SKM-1 treated with dmso at 0.1 percent for 144 hours (cell line): ENCODE data around the gene STARD10.
"Not testable (repeated sequence)": the region's sequence is repeated elsewhere in the genome, so short reads cannot be mapped to it uniquely, and the experiment has no call there.

Experiments
- DNase-seq: peaks from one replicate; lab custom pipeline; 2025; ENCODE audit not compliant: unreplicated experiment; lab: John Stamatoyannopoulos, UW

The STARD10 gene

GRCh38 chr11:72826191-72826941, 32.5 kb upstream of the STARD10 start:
- DNase-seq: no peak

- no peak for DNase-seq
Observed at GRCh38 chr11:72825661-72826060, 31.8 kb upstream of the STARD10 start.

GRCh38 chr11:72824811-72825505, 31.1 kb upstream of the STARD10 start:
- no peak for DNase-seq

DNA sequence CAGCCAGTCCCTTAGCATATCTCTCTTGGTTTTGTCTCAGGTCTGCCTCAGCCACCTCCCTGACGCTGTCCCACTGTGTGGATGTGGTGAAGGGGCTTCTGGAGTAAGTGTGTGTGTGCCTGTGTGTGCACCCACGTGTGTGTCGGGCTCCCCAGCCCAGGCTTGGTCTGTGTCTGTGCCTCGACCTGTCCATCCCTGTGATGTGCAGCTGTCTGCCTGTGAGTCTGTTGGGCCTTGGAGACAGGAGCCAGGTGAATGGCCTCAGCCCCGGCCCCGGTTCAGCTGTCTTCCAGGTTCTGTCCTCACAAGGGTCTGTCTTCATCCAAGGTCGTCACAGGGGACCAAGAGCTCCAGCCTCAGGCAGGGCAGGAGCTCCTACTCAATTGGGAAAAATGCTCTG, 30.2 kb upstream of the STARD10 start:
- no peak for DNase-seq

- DNase-seq: no peak
Observed at GRCh38 chr11:72823105-72823804, 29.4 kb upstream of the STARD10 start.

GRCh38 chr11:72821920-72822799, 28.3 kb upstream of the STARD10 start:
- DNase-seq: no peak

GRCh38 chr11:72821221-72821919, 27.5 kb upstream of the STARD10 start:
- DNase-seq: no peak

DNA sequence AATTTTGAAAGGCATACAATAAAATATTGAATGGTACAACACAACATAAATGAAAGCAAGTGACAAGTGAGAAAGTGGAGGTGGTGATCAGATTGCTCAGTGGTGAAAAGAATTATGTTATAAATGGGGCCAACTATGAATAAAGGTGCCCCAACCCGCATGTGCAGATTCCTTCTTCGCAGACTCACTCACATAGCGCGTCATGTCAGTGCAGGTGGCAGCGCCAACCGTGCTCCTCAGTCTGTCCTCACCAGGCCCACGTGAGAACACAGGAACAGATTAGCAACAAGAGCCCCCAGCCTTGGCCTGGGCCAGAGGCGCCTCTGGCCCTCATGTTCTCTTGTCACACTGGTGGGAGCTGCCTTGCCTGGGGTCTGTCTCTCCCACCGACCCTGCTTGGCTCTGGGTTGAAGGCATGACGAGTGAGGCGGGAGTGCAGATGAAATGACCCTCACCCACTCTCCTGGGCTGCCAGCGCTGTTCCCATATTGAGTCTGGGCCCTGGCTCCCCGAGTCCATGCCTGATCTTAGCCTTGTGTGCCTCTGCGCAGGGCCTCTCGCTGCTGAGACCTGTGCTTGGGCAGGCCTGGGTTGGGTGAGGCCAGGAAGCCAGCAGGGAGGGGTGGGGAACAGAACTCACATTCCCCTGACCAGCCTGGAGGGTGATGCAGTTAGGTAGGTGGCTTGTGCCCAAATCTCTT, 26.7 kb upstream of the STARD10 start:
- DNase-seq: no peak

GRCh38 chr11:72818971-72819370, 25.1 kb upstream of the STARD10 start:
- DNase-seq: no peak

DNA sequence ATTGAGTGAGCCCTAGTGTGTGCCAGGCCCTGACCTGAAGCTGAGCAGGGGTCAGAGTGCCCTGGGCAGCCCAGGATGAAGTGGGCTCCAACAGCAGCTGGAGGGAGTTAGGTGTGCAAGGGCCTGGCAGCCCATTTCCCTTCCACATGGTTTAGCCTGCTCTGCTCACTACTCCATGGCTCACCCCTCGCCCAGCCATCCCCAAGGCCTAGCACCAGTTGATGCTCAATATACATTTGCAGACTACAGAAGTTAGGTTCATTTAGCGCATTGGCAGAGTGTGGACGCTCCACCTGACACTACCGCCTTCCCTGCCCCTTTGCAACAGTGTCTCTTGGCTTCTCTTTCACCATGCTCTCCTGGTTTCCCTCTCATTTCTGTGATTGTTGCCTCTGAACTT, 24.1 kb upstream of the STARD10 start:
- no peak for DNase-seq

DNA sequence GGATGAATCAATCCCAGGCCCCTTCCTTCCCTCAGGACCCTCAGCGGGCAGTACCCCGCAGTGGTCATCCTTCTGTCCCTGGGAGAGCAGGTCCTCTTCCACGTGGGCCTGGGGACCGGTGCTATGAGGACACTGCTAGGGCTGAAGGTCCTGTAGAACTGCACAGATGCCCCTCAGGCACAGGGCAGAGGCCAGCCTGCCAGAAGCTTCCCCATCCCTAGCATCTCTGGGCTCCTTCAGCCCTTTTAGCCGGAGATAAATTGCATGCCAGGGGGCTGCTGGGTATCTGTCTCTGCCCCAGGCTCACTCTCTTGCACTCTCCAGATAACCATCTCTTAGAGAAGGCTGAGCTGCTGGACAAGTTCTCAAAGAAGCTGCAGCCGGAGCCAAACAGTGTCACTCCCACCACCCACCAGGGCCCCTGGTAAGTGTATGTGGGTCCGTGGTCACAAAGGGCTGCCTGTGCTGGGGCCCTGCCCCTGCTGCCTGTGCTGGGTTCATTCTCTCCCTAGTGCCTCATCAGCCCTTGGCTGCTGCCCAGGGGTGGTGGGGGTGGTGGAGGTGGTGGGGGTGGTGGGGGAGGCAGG, 22.6 kb upstream of the STARD10 start:
- peak; percentile 59 for DNase-seq

- no peak for DNase-seq
Observed at GRCh38 chr11:72815110-72815618, 21.3 kb upstream of the STARD10 start.

DNA sequence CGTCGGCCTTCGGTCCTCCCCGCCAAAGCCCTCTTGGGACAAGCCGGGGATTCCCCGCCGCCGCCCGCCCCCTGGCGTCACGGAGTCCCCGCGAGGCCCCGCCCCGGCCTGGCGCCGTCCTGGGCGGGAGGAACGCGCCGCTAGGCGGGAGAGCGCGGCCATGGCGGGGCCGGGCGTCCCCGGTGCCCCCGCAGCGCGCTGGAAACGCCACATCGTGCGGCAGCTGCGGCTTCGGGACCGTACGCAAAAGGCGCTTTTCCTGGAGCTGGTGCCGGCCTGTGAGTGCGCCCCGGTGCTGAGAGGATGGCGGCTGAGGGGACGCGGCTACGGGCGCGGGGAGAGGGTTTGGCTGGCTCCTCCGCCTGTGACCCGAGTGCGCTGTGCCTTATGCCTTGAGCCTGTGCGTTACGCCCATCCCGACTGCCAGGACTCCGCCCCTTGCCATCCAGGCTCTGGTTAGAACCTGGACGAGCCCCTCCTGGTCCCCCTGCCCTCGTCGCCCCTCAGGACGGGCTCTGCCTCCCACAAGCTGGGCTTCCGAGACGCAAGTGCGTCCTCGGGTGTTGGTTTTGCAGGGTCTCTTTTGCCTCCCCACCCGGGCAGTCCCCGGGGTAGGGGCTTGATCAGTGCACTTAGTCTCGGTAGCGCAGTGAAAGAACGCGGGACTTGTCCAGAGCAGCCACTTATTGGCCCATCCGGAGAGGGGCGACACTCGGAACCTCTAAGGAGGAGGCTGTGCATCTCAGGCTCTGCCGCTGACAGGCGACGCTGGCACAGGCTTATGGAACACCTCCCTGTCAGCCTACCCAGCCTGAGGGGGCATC, 20.7 kb upstream of the STARD10 start, which contains the start of gene ATG16L2:
ATG16L2 (plus strand) TSS at position 126 of the 824 bp plus-strand sequence; CDS start at position 161, 35 bp downstream.
- peak; percentile 82 for DNase-seq

- peak; percentile 82 for DNase-seq
Observed at GRCh38 chr11:72813740-72814285, 20.0 kb upstream of the STARD10 start.

GRCh38 chr11:72812967-72813739, 19.3 kb upstream of the STARD10 start:
- peak; percentile 42 for DNase-seq

DNA sequence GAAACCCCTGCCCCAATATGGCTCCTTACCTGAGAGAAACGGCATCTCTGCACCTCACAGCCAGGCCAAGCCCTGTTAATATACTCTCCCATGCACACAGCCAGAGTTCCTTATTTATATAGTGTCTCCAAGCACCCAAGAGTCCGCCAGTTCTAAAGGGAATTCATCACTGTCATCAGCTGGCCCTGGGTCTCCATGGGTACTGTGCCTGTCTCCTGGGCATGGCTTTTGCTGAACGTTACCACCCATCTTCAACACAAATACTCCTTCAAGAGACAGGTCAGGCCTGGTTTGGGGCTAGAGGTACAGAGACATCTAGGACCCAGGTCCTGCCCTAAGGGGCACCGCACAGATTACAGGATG, 18.7 kb upstream of the STARD10 start:
- DNase-seq: no peak

GRCh38 chr11:72811686-72812085, 17.8 kb upstream of the STARD10 start:
- DNase-seq: not testable (repeated sequence)
